HCT116 (cell line): Measurements from ENCODE around the gene RUNX1. TPM values are rescaled to one million over a fixed set of nuclear protein-coding genes. Genes with fewer than 3 reads are reported as not detected.

Experiments
- ATAC-seq: fragments of 200-7000 bp; cut with Tn5 transposase; 2 replicates; pipeline ENCODE4 v1.9.1; 2020; ENCODE audit warnings: mild to moderate bottlenecking, moderate library complexity
- BruUV-seq: library from RNA; stranded (reverse); fragments of 400-500 nt; replicated peaks from 2 replicates; lab custom pipeline; 2021; lab: Mats Ljungman, UMichigan
- CTCF ChIA-PET: fragments of 300-600 bp; sonication (Branson Sonifier 250); formaldehyde crosslinking; loops from one replicate; lab custom pipeline; 2021; ENCODE audit warnings: antibody characterized with exemption; lab: Charles Lee
- POLR2A ChIA-PET: fragments of 300-600, 350-600 bp; sonication (Branson Sonifier 250); formaldehyde crosslinking; loops from one replicate; lab custom pipeline; 2021; ENCODE audit warnings: antibody characterized with exemption; lab: Charles Lee
- RAD21 ChIA-PET, 2 experiments: fragments of 300-600 bp; sonication (Branson Sonifier 250); formaldehyde crosslinking; loops; one replicate each; lab custom pipeline; 2023; ENCODE audit warnings: low total read pairs in 2 of 2; ENCODE audit not compliant: uncharacterized antibody in 2 of 2, unreplicated experiment in 2 of 2, low non-redundant PET in 1 of 2; lab: Charles Lee
- DNase-seq: peaks from one replicate; pipeline ENCODE4 v3.0.0-alpha.2; 2010; ENCODE audit warnings: low read depth, low spot score
- H2AFZ ChIP-seq: fragments of 200-600 bp; shearing (Covaris generic), sonication (generic); 2 replicates; pipeline ENCODE4 v1.6.1; 2017; ENCODE audit warnings: low read depth, mixed run types, mixed read lengths, antibody characterized with exemption, low read length; ENCODE audit not compliant: poor library complexity, severe bottlenecking
- H3K27ac ChIP-seq: 2 replicates; pipeline ENCODE4 v1.5.1; 2012; ENCODE audit warnings: low read depth, low read length
- H3K27me3 ChIP-seq: fragments of 200-600 bp; sonication (generic); 2 replicates; pipeline ENCODE4 v1.6.1; 2016; ENCODE audit warnings: mixed run types, low read length, mixed read lengths; ENCODE audit not compliant: insufficient read depth
- H3K36me3 ChIP-seq, 2 experiments: fragments of 200-500 bp in 1 of 2; fragments of 200-600 bp in 1 of 2; sonication (Bioruptor generic) in 1 of 2; sonication (generic) in 1 of 2; 2 replicates each; pipeline versions ENCODE4 v1.5.1 to v1.6.1; 2014 to 2016; ENCODE audit warnings: low read length in 2 of 2, inconsistent platforms in 1 of 2, mixed read lengths in 1 of 2, mixed run types in 1 of 2; ENCODE audit not compliant: insufficient read depth in 2 of 2, control insufficient read depth in 1 of 2
- H3K4me1 ChIP-seq, 2 experiments: fragments of 200-600 bp in 1 of 2; sonication (generic) in 1 of 2; 2 replicates each; pipeline versions ENCODE4 v1.5.1 to v1.6.1; 2012 to 2017; ENCODE audit warnings: low read length in 2 of 2, inconsistent platforms in 1 of 2, mild to moderate bottlenecking in 1 of 2, mixed read lengths in 1 of 2, mixed run types in 1 of 2, moderate library complexity in 1 of 2; ENCODE audit not compliant: insufficient read depth in 2 of 2, control insufficient read depth in 1 of 2
- H3K4me2 ChIP-seq: fragments of 200-600 bp; sonication (generic); 2 replicates; pipeline ENCODE4 v1.6.1; 2017; ENCODE audit warnings: mixed run types, low read length, mixed read lengths
- H3K4me3 ChIP-seq, 2 experiments: fragments of 200-600 bp in 1 of 2; sonication (generic) in 1 of 2; replicated peaks in 1 of 2; 2 replicates each; pipeline ENCODE4 v1.5.1; 2011 to 2016; ENCODE audit warnings: low read length in 2 of 2, control low read depth in 1 of 2, low read depth in 1 of 2, mild to moderate bottlenecking in 1 of 2, mixed read lengths in 1 of 2, mixed run types in 1 of 2
- H3K79me2 ChIP-seq: fragments of 200-600 bp; sonication (generic); 2 replicates; pipeline ENCODE4 v1.6.1; 2017; ENCODE audit warnings: mild to moderate bottlenecking, mixed run types, low read length, moderate library complexity, mixed read lengths; ENCODE audit not compliant: insufficient read depth
- H3K9ac ChIP-seq: fragments of 200-600 bp; sonication (generic); 2 replicates; pipeline ENCODE4 v1.6.1; 2016; ENCODE audit warnings: low read length, mixed read lengths
- H3K9me2 ChIP-seq: fragments of 200-600 bp; sonication (generic), shearing (Covaris generic); 2 replicates; pipeline ENCODE4 v1.6.1; 2017; ENCODE audit warnings: mixed run types, mild to moderate bottlenecking, moderate library complexity; ENCODE audit not compliant: insufficient read depth
- H3K9me3 ChIP-seq, 2 experiments: fragments of 200-500 bp in 1 of 2; fragments of 200-600 bp in 1 of 2; sonication (Bioruptor generic) in 1 of 2; sonication (generic) in 1 of 2; 2 replicates each; pipeline ENCODE4 v1.6.1; 2014 to 2017; ENCODE audit warnings: low read length in 2 of 2, mixed read lengths in 2 of 2, inconsistent platforms in 1 of 2, low read depth in 1 of 2, mild to moderate bottlenecking in 1 of 2, mixed run types in 1 of 2, moderate library complexity in 1 of 2; ENCODE audit not compliant: control insufficient read depth in 1 of 2, insufficient read depth in 1 of 2
- H4K20me1 ChIP-seq: fragments of 200-600 bp; sonication (generic), shearing (Covaris generic); 2 replicates; pipeline ENCODE4 v1.6.1; 2017; ENCODE audit warnings: mixed run types, mild to moderate bottlenecking, moderate library complexity; ENCODE audit not compliant: insufficient read depth
- ATF3 ChIP-seq: IDR thresholded peaks from 2 replicates; pipeline ENCODE4 v1.6.1; 2012
- CBX3 ChIP-seq: IDR thresholded peaks from 2 replicates; pipeline ENCODE4 v1.6.1; 2012; ENCODE audit warnings: low read depth
- CEBPB ChIP-seq: IDR thresholded peaks from 2 replicates; pipeline ENCODE4 v1.6.1; 2012; ENCODE audit warnings: low read depth
- CTCF ChIP-seq, 3 experiments: fragments of 200-600 bp in 1 of 3; sonication (generic) in 1 of 3; IDR thresholded peaks in 2 of 3; conservative IDR thresholded peaks in 1 of 3; 2 replicates each; pipeline ENCODE4 v1.5.1; 2012 to 2017; ENCODE audit warnings: low read depth in 2 of 3, low read length in 2 of 3, antibody characterized with exemption in 1 of 3, borderline replicate concordance in 1 of 3, control low read depth in 1 of 3, mild to moderate bottlenecking in 1 of 3, mixed read lengths in 1 of 3, mixed run types in 1 of 3, moderate library complexity in 1 of 3; ENCODE audit not compliant: insufficient read depth in 1 of 3
- EGR1 ChIP-seq: IDR thresholded peaks from 2 replicates; pipeline ENCODE4 v1.6.1; 2012; ENCODE audit warnings: low read depth
- ELF1 ChIP-seq: IDR thresholded peaks from 2 replicates; pipeline ENCODE4 v1.6.1; 2012; ENCODE audit warnings: low read depth, borderline replicate concordance
- EZH2phosphoT487 ChIP-seq: fragments of 200-600 bp; IDR thresholded peaks from 2 replicates; pipeline ENCODE4 v1.6.1; 2018; ENCODE audit warnings: antibody characterized with exemption, borderline replicate concordance
- FOSL1 ChIP-seq: IDR thresholded peaks from 2 replicates; pipeline ENCODE4 v1.6.1; 2012; ENCODE audit warnings: low read depth
- JUND ChIP-seq: IDR thresholded peaks from 2 replicates; pipeline ENCODE4 v1.6.1; 2012
- MAX ChIP-seq: IDR thresholded peaks from 2 replicates; pipeline ENCODE4 v1.6.1; 2012
- POLR2A ChIP-seq: IDR thresholded peaks from 2 replicates; pipeline ENCODE4 v1.7.0; 2011; ENCODE audit warnings: borderline replicate concordance; ENCODE audit not compliant: insufficient read depth, insufficient read length; ENCODE audit errors: extremely low read depth
- RAD21 ChIP-seq: IDR thresholded peaks from 2 replicates; pipeline ENCODE4 v1.6.1; 2012; ENCODE audit warnings: low read depth, mild to moderate bottlenecking
- SIN3A ChIP-seq: IDR thresholded peaks from 2 replicates; pipeline ENCODE4 v1.6.1; 2012; ENCODE audit warnings: low read depth
- SP1 ChIP-seq: IDR thresholded peaks from 2 replicates; pipeline ENCODE4 v1.6.1; 2012; ENCODE audit warnings: low read depth
- TCF7L2 ChIP-seq: IDR thresholded peaks from 2 replicates; pipeline ENCODE4 v1.7.0; 2011; ENCODE audit warnings: borderline replicate concordance, inconsistent platforms; ENCODE audit not compliant: insufficient read depth, insufficient read length; ENCODE audit errors: extremely low read depth
- YY1 ChIP-seq: IDR thresholded peaks from 2 replicates; pipeline ENCODE4 v1.6.1; 2011; ENCODE audit warnings: low read length, low read depth, moderate library complexity, mild to moderate bottlenecking; ENCODE audit not compliant: insufficient replicate concordance; ENCODE audit errors: extremely low read depth
- ZBTB33 ChIP-seq: IDR thresholded peaks from 2 replicates; pipeline ENCODE4 v1.6.1; 2011; ENCODE audit warnings: mild to moderate bottlenecking, low read length, moderate library complexity; ENCODE audit not compliant: insufficient replicate concordance; ENCODE audit errors: extremely low read depth
- ZNF274 ChIP-seq: fragments of 200-500 bp; sonication (Bioruptor generic); IDR thresholded peaks from 2 replicates; pipeline ENCODE4 v1.6.1; 2014; ENCODE audit warnings: mild to moderate bottlenecking, low read depth, low read length, inconsistent platforms
- intact Hi-C: fragments of 100-400 bp; cut with micrococcal nuclease; formaldehyde crosslinking; loops from 2 replicates; pipeline ENCODE4 v1.10.0; 2022
- total RNA-seq: library from RNA; stranded (reverse); gene quantifications from one replicate; pipeline ENCODE4 v1.2.1, GENCODE V29; 2021; ENCODE audit not compliant: unreplicated experiment

RUNX1 gene
- total RNA-seq, 1 experiment from 2014 or later: 33.5 TPM

GRCh38 chr21:34782506-34783360 is 266.4 kb downstream of the RUNX1 start:
- Histone ChIP-seq H3K4me3 (no peak overlapping the region), H3K9me3 (no peaks in the 10 kb centered on the region), H3K9me2 (no peaks in the 10 kb centered on the region), H3K79me2 (no peaks in the 10 kb centered on the region), H3K27ac (no peak overlapping the region), H3K9ac (no peak overlapping the region), H3K36me3 (no peaks in the 10 kb centered on the region), H3K4me1 (no peaks in the 10 kb centered on the region), H3K4me2 (no peak overlapping the region), H4K20me1 (no peaks in the 10 kb centered on the region), H2AFZ (no peak overlapping the region), H3K27me3 (no peaks in the 10 kb centered on the region)
- TF ChIP-seq EZH2phosphoT487 (no peak), POLR2A (no peak), MAX (no peak), SP1 (no peak), SIN3A (no peak), YY1 (no peak), JUND (no peak), RAD21 (no peak), ZNF274 (no peak), ATF3 (no peak), ZBTB33 (no peak), EGR1 (no peak), TCF7L2 (no peak), CBX3 (no peak), CEBPB (no peak), FOSL1 (no peak), ELF1 (no peak), CTCF (IDR thresholded peaks at IDR 0.05 in 2 of 3, conservative IDR thresholded peaks at IDR 0.05 in 1 of 3; ENCODE audit: borderline replicate concordance in 1 of 3, insufficient read depth in 1 of 3, low read depth in 2 of 3, low read length in 2 of 3) (no peak)
- no peak for DNase-seq
- BruUV-seq: no TSS peak
- CTCF ChIA-PET: no interaction called here
- no peak for ATAC-seq
- POLR2A ChIA-PET: interaction anchor here (1.1 kb wide), 1 partner anchor 12 kb away, joined by 3 read pairs; no protein-coding TSS in a partner anchor
- RAD21 ChIA-PET: no interaction called here
- intact Hi-C loops: no loop called here
